ENCODE results near the gene RNF41.

The RNF41 gene

DNA sequence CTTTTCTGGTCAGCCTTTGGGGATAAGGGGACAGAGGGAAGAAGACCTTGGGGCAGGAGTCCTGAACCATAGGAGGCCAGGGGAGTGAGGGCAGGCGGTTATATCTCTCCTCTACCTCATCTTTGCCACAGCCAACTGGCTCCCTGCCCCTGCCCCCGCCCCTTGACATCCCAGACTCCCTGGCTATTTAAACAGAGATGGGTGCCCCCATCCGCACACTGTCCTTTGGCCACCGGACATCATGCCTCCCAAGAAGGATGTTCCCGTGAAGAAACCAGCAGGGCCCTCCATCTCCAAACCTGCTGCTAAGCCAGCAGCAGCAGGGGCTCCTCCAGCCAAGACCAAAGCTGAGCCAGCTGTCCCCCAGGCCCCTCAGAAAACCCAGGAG is 68.0 kb downstream of the RNF41 start:
- DNase-seq (ENCODE audit: insufficient read length, low spot score) (no peak), FAIRE-seq (no peak)
- TF ChIP-seq POLR2A (IDR thresholded peaks at IDR 0.05; ENCODE audit: low read depth, low read length), result no peak

DNA sequence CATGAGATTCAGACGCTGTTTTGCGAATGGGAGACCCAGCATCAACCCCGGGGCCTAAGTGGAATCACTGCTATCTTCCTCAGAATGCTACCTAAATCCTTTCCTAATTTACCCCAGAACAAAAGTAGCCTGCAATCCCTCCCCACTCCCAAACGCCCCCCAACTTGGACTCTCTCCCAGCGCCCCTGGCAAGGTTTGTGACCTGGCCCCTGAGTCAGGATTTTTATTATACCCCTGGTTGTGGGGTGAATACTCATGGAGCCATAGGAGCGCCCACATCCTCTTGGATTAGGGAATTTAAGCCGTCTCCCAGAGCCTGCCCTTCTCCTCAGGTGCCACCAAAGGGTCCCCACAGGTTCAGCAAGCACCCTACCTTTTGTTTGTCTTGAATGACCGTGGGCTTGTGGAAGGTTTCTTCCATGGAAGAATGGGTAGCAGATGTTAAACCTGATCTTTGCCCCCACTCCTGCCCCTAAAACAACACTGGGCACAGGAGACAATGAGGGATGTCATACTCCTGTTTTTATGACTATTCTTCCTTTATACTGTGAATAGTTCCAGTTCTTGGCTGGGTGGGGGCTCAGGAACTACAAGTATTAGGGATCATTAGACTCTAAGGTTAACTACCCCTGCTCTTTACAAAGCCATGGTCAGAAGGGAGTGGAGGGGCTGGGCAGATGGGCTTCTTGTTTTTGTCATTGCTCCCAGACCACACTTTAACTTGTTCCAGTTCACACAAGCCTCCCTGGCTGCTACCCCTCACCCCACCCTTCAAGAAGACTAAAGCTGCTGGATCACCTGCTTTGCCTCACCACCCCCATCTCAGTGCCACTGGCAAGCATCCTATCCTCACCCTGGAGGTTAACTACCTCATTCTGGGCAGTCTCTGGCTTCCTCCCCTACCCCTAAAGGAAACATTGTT is 68.7 kb downstream of the RNF41 start:
- DNase-seq (ENCODE audit: insufficient read length, low spot score) (no peak), FAIRE-seq (no peak)
- TF ChIP-seq POLR2A (IDR thresholded peaks at IDR 0.05; ENCODE audit: low read depth, low read length), result no peak
